Liver (tissue), 3 donors: ENCODE data around the gene CST3.

Experiments used
- FOXA1 ChIP-seq: IDR thresholded peaks from 2 replicates; pipeline ENCODE4 v1.6.1; 2016; ENCODE audit warnings: antibody characterized with exemption
- GABPA ChIP-seq, 2 donors: IDR thresholded peaks in 1 of 2; conservative IDR thresholded peaks in 1 of 2; 2 replicates each; pipeline ENCODE4 v1.6.1; 2016; ENCODE audit warnings: antibody characterized with exemption in 2 of 2, mild to moderate bottlenecking in 1 of 2, moderate library complexity in 1 of 2
- HNF4A ChIP-seq, 2 donors: conservative IDR thresholded peaks; 2 replicates each; pipeline ENCODE4 v1.6.1; 2016; ENCODE audit warnings: antibody characterized with exemption in 2 of 2, mild to moderate bottlenecking in 2 of 2
- JUND ChIP-seq, 2 donors: IDR thresholded peaks; 2 replicates each; pipeline ENCODE4 v1.6.1; 2016; ENCODE audit warnings: antibody characterized with exemption in 2 of 2
- RAD21 ChIP-seq, 2 donors: IDR thresholded peaks; 2 replicates each; pipeline ENCODE4 v1.6.1; 2016; ENCODE audit warnings: antibody characterized with exemption in 2 of 2, mild to moderate bottlenecking in 2 of 2
- SP1 ChIP-seq: IDR thresholded peaks from 2 replicates; pipeline ENCODE4 v1.6.1; 2018; ENCODE audit warnings: antibody characterized with exemption, mild to moderate bottlenecking
- TAF1 ChIP-seq: conservative IDR thresholded peaks from 2 replicates; pipeline ENCODE4 v1.6.1; 2016; ENCODE audit warnings: antibody characterized with exemption, mild to moderate bottlenecking
- YY1 ChIP-seq: IDR thresholded peaks from 2 replicates; pipeline ENCODE4 v1.6.1; 2016; ENCODE audit warnings: antibody characterized with exemption, mild to moderate bottlenecking
- TF ChIP-seq, protein P1 (sequence below): fragments of 150-350 bp; IDR thresholded peaks from 2 replicates; pipeline ENCODE4 v1.5.1; 2017; ENCODE audit warnings: improper control_type of control experiment, low read depth, low read length; ENCODE audit not compliant: missing input control
- TF ChIP-seq, protein P2 (sequence below): IDR thresholded peaks from 2 replicates; pipeline ENCODE4 v1.6.1; 2016; ENCODE audit warnings: antibody characterized with exemption, mild to moderate bottlenecking
- TF ChIP-seq, protein P3 (sequence below): IDR thresholded peaks from 2 replicates; pipeline ENCODE4 v1.6.1; 2016; ENCODE audit warnings: antibody characterized with exemption
- TF ChIP-seq, protein P4 (sequence below): IDR thresholded peaks from 2 replicates; pipeline ENCODE4 v1.6.1; 2016; ENCODE audit warnings: antibody characterized with exemption
- donor health status: healthy.
- donor health status: healthy.

DNA sequence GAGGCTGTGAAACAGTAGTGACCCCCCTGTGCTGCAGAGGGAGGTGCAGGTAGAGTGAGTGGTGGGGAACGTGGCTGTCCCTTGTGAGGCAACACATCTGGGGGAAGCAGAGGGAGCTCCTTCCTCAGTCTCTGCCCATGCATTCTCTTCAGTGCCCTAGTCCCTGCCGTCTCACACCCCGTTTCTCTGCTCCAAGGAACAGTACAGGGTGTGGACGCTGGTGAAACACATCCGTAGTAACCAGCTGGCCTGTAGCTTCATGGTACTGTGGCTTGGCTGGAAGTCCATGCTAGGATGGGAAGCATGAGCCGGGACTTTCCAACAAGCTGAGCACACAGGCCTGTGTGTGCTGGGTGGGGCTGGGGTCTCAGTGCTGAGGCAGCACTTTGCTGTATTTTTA, 25.4 kb upstream of the CST3 start:
- TF ChIP-seq SP1 (no peak), TAF1 (no peak), YY1 (no peak), RAD21 (IDR thresholded peaks at IDR 0.05) (no peak), FOXA1 (no peak), GABPA (IDR thresholded peaks at IDR 0.05 in 1 of 2, conservative IDR thresholded peaks at IDR 0.05 in 1 of 2) (no peak), JUND (IDR thresholded peaks at IDR 0.05) (no peak), HNF4A (conservative IDR thresholded peaks at IDR 0.05) (no peak)
- TF ChIP-seq, protein P1, sequence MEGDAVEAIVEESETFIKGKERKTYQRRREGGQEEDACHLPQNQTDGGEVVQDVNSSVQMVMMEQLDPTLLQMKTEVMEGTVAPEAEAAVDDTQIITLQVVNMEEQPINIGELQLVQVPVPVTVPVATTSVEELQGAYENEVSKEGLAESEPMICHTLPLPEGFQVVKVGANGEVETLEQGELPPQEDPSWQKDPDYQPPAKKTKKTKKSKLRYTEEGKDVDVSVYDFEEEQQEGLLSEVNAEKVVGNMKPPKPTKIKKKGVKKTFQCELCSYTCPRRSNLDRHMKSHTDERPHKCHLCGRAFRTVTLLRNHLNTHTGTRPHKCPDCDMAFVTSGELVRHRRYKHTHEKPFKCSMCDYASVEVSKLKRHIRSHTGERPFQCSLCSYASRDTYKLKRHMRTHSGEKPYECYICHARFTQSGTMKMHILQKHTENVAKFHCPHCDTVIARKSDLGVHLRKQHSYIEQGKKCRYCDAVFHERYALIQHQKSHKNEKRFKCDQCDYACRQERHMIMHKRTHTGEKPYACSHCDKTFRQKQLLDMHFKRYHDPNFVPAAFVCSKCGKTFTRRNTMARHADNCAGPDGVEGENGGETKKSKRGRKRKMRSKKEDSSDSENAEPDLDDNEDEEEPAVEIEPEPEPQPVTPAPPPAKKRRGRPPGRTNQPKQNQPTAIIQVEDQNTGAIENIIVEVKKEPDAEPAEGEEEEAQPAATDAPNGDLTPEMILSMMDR, result no peak
- TF ChIP-seq, protein P2, sequence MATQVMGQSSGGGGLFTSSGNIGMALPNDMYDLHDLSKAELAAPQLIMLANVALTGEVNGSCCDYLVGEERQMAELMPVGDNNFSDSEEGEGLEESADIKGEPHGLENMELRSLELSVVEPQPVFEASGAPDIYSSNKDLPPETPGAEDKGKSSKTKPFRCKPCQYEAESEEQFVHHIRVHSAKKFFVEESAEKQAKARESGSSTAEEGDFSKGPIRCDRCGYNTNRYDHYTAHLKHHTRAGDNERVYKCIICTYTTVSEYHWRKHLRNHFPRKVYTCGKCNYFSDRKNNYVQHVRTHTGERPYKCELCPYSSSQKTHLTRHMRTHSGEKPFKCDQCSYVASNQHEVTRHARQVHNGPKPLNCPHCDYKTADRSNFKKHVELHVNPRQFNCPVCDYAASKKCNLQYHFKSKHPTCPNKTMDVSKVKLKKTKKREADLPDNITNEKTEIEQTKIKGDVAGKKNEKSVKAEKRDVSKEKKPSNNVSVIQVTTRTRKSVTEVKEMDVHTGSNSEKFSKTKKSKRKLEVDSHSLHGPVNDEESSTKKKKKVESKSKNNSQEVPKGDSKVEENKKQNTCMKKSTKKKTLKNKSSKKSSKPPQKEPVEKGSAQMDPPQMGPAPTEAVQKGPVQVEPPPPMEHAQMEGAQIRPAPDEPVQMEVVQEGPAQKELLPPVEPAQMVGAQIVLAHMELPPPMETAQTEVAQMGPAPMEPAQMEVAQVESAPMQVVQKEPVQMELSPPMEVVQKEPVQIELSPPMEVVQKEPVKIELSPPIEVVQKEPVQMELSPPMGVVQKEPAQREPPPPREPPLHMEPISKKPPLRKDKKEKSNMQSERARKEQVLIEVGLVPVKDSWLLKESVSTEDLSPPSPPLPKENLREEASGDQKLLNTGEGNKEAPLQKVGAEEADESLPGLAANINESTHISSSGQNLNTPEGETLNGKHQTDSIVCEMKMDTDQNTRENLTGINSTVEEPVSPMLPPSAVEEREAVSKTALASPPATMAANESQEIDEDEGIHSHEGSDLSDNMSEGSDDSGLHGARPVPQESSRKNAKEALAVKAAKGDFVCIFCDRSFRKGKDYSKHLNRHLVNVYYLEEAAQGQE, result no peak
- TF ChIP-seq, protein P3, sequence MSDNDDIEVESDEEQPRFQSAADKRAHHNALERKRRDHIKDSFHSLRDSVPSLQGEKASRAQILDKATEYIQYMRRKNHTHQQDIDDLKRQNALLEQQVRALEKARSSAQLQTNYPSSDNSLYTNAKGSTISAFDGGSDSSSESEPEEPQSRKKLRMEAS, result no peak
- TF ChIP-seq, protein P4, sequence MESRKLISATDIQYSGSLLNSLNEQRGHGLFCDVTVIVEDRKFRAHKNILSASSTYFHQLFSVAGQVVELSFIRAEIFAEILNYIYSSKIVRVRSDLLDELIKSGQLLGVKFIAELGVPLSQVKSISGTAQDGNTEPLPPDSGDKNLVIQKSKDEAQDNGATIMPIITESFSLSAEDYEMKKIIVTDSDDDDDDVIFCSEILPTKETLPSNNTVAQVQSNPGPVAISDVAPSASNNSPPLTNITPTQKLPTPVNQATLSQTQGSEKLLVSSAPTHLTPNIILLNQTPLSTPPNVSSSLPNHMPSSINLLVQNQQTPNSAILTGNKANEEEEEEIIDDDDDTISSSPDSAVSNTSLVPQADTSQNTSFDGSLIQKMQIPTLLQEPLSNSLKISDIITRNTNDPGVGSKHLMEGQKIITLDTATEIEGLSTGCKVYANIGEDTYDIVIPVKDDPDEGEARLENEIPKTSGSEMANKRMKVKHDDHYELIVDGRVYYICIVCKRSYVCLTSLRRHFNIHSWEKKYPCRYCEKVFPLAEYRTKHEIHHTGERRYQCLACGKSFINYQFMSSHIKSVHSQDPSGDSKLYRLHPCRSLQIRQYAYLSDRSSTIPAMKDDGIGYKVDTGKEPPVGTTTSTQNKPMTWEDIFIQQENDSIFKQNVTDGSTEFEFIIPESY, result no peak
